HEK293 (cell line): Measurements from ENCODE around the gene CYTIP.

Source experiments
- CTCF ChIA-PET: fragments of 350-600 bp; formaldehyde crosslinking; extraction: SDS; loops from one replicate; lab custom pipeline; 2021; ENCODE audit warnings: antibody characterized with exemption; lab: Yijun Ruan, JAX
- POLR2A ChIA-PET: fragments of 300-600 bp; formaldehyde crosslinking; extraction: SDS; loops from one replicate; lab custom pipeline; 2020; ENCODE audit warnings: antibody characterized with exemption, inconsistent platforms; lab: Yijun Ruan, JAX
- H3K27ac ChIP-seq: fragments of 200-500 bp; sonication (Bioruptor generic); 2 replicates; pipeline ENCODE4 v1.5.1; 2014; ENCODE audit warnings: low read depth, low read length, control low read depth, inconsistent platforms; ENCODE audit errors: extremely low read depth
- H3K36me3 ChIP-seq, 2 experiments: fragments of 200-500 bp in 1 of 2; sonication (Bioruptor generic) in 1 of 2; 1 replicate in 1 of 2; 2 replicates in 1 of 2; pipeline ENCODE4 v1.5.1; 2014 to 2017; ENCODE audit warnings: inconsistent platforms in 2 of 2, low read length in 2 of 2; ENCODE audit not compliant: control insufficient read depth in 2 of 2, insufficient read depth in 1 of 2
- H3K4me1 ChIP-seq: fragments of 200-500 bp; sonication (Bioruptor generic); 2 replicates; pipeline ENCODE4 v1.5.1; 2014; ENCODE audit warnings: mild to moderate bottlenecking, low read length, inconsistent platforms; ENCODE audit not compliant: control insufficient read depth, insufficient read depth
- H3K4me3 ChIP-seq: 2 replicates; pipeline ENCODE4 v1.5.1; 2011; ENCODE audit warnings: low read depth, mild to moderate bottlenecking, control low read depth, low read length, moderate library complexity
- H3K9me3 ChIP-seq: fragments of 200-500 bp; sonication (Bioruptor generic); 2 replicates; pipeline ENCODE4 v1.5.1; 2014; ENCODE audit warnings: low read depth, low read length, inconsistent platforms; ENCODE audit not compliant: control insufficient read depth, insufficient read depth
- BCL11A ChIP-seq: fragments of 450-650 bp; formaldehyde crosslinking; IDR thresholded peaks from 2 replicates; pipeline ENCODE4 v1.5.1; 2016; ENCODE audit warnings: low read depth, missing biosample characterization, missing genetic modification characterization
- FEZF1 ChIP-seq: fragments of 450-650 bp; formaldehyde crosslinking; IDR thresholded peaks from 2 replicates; pipeline ENCODE4 v1.5.1; 2016; ENCODE audit warnings: missing biosample characterization, missing genetic modification characterization
- KLF10 ChIP-seq: fragments of 450-650 bp; IDR thresholded peaks from 2 replicates; pipeline ENCODE4 v1.5.1; 2018; ENCODE audit warnings: missing biosample characterization, mild to moderate bottlenecking, missing genetic modification characterization
- KLF8 ChIP-seq: fragments of 450-650 bp; formaldehyde crosslinking; IDR thresholded peaks from 2 replicates; pipeline ENCODE4 v1.5.1; 2016; ENCODE audit warnings: missing biosample characterization, missing genetic modification characterization
- TRIM28 ChIP-seq: IDR thresholded peaks from 2 replicates; pipeline ENCODE4 v1.6.1; 2011; ENCODE audit warnings: low read length, control low read depth, borderline replicate concordance
- ZBTB7A ChIP-seq: fragments of 450-650 bp; formaldehyde crosslinking; IDR thresholded peaks from 2 replicates; pipeline ENCODE4 v1.5.1; 2016; ENCODE audit warnings: low read depth, missing biosample characterization, missing genetic modification characterization
- ZIC2 ChIP-seq: fragments of 450-650 bp; formaldehyde crosslinking; IDR thresholded peaks from 2 replicates; pipeline ENCODE4 v1.5.1; 2016; ENCODE audit warnings: missing biosample characterization, missing genetic modification characterization
- ZNF133 ChIP-seq: fragments of 450-650 bp; formaldehyde crosslinking; IDR thresholded peaks from 2 replicates; pipeline ENCODE4 v1.5.1; 2016; ENCODE audit warnings: missing biosample characterization, missing genetic modification characterization
- ZNF184 ChIP-seq: fragments of 450-650 bp; IDR thresholded peaks from 2 replicates; pipeline ENCODE4 v1.5.1; 2018; ENCODE audit warnings: missing biosample characterization, mild to moderate bottlenecking, missing genetic modification characterization
- ZNF214 ChIP-seq: fragments of 450-650 bp; formaldehyde crosslinking; IDR thresholded peaks from 2 replicates; pipeline ENCODE4 v1.5.1; 2017; ENCODE audit warnings: missing biosample characterization, mild to moderate bottlenecking, missing genetic modification characterization, borderline replicate concordance
- ZNF223 ChIP-seq: fragments of 450-650 bp; formaldehyde crosslinking; IDR thresholded peaks from 2 replicates; pipeline ENCODE4 v1.5.1; 2016; ENCODE audit warnings: missing biosample characterization, missing genetic modification characterization
- ZNF426 ChIP-seq: fragments of 450-650 bp; formaldehyde crosslinking; IDR thresholded peaks from 2 replicates; pipeline ENCODE4 v1.5.1; 2017; ENCODE audit warnings: missing biosample characterization, missing genetic modification characterization, mild to moderate bottlenecking, inconsistent platforms, moderate library complexity
- ZNF48 ChIP-seq: fragments of 450-650 bp; formaldehyde crosslinking; IDR thresholded peaks from 2 replicates; pipeline ENCODE4 v1.5.1; 2016; ENCODE audit warnings: missing biosample characterization, missing genetic modification characterization
- ZNF514 ChIP-seq: fragments of 450-650 bp; formaldehyde crosslinking; IDR thresholded peaks from 2 replicates; pipeline ENCODE4 v1.5.1; 2016; ENCODE audit warnings: missing biosample characterization, missing genetic modification characterization
- ZNF660 ChIP-seq: fragments of 450-650 bp; IDR thresholded peaks from 2 replicates; pipeline ENCODE4 v1.5.1; 2018; ENCODE audit warnings: missing biosample characterization, mild to moderate bottlenecking, missing genetic modification characterization
- ZNF701 ChIP-seq: fragments of 450-650 bp; formaldehyde crosslinking; IDR thresholded peaks from 2 replicates; pipeline ENCODE4 v1.5.1; 2016; ENCODE audit warnings: missing biosample characterization, missing genetic modification characterization
- TF ChIP-seq, protein P1 (sequence below): fragments of 450-650 bp; formaldehyde crosslinking; IDR thresholded peaks from 2 replicates; pipeline ENCODE4 v1.5.1; 2016; ENCODE audit warnings: missing biosample characterization, missing genetic modification characterization
- TF ChIP-seq, protein P2 (sequence below): fragments of 450-650 bp; formaldehyde crosslinking; IDR thresholded peaks from 2 replicates; pipeline ENCODE4 v1.5.1; 2016; ENCODE audit warnings: missing biosample characterization, missing genetic modification characterization
- TF ChIP-seq, protein P3 (sequence below): fragments of 450-650 bp; formaldehyde crosslinking; IDR thresholded peaks from 2 replicates; pipeline ENCODE4 v1.5.1; 2016; ENCODE audit warnings: missing biosample characterization, missing genetic modification characterization

Gene CYTIP

GRCh38 chr2:157427003-157427921 is 16.6 kb downstream of the CYTIP start:
- no peak overlapping the region for H3K27ac ChIP-seq
- no peak for TF ChIP-seq KLF8 (tag by site-specific recombination)
- TF ChIP-seq ZNF48 (tag by site-specific recombination), result no peak
- no peak for TF ChIP-seq ZNF214 (tag by site-specific recombination)
- TF ChIP-seq ZNF514 (tag by site-specific recombination), result no peak
- TF ChIP-seq ZNF426 (tag by site-specific recombination), result no peak
- TF ChIP-seq ZNF660 (tag by site-specific recombination), result no peak
- no peak for TF ChIP-seq ZNF701 (tag by site-specific recombination)
- no peak for TF ChIP-seq ZIC2 (tag by site-specific recombination)
- no peak for TF ChIP-seq ZNF184 (tag by site-specific recombination)
- TF ChIP-seq KLF10 (tag by site-specific recombination), result no peak
- TF ChIP-seq ZNF133 (tag by site-specific recombination), result no peak
- TF ChIP-seq BCL11A (tag by site-specific recombination), result no peak
- TF ChIP-seq, protein P1, sequence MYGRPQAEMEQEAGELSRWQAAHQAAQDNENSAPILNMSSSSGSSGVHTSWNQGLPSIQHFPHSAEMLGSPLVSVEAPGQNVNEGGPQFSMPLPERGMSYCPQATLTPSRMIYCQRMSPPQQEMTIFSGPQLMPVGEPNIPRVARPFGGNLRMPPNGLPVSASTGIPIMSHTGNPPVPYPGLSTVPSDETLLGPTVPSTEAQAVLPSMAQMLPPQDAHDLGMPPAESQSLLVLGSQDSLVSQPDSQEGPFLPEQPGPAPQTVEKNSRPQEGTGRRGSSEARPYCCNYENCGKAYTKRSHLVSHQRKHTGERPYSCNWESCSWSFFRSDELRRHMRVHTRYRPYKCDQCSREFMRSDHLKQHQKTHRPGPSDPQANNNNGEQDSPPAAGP (tag by site-specific recombination), result no peak
- TF ChIP-seq, protein P2, sequence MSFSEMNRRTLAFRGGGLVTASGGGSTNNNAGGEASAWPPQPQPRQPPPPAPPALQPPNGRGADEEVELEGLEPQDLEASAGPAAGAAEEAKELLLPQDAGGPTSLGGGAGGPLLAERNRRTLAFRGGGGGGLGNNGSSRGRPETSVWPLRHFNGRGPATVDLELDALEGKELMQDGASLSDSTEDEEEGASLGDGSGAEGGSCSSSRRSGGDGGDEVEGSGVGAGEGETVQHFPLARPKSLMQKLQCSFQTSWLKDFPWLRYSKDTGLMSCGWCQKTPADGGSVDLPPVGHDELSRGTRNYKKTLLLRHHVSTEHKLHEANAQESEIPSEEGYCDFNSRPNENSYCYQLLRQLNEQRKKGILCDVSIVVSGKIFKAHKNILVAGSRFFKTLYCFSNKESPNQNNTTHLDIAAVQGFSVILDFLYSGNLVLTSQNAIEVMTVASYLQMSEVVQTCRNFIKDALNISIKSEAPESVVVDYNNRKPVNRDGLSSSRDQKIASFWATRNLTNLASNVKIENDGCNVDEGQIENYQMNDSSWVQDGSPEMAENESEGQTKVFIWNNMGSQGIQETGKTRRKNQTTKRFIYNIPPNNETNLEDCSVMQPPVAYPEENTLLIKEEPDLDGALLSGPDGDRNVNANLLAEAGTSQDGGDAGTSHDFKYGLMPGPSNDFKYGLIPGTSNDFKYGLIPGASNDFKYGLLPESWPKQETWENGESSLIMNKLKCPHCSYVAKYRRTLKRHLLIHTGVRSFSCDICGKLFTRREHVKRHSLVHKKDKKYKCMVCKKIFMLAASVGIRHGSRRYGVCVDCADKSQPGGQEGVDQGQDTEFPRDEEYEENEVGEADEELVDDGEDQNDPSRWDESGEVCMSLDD (tag by site-specific recombination), result no peak
- no peak for TF ChIP-seq ZBTB7A (tag by site-specific recombination)
- CTCF ChIA-PET, result interaction anchor here (0.6 kb wide), 1 partner anchor 71 kb away, joined by 5 read pairs; no protein-coding TSS in a partner anchor
- no peaks in the 10 kb centered on the region for H3K36me3 ChIP-seq
- H3K9me3 ChIP-seq, result no peaks in the 10 kb centered on the region
- no peak overlapping the region for H3K4me3 ChIP-seq
- H3K4me1 ChIP-seq, result no peaks in the 10 kb centered on the region
- POLR2A ChIA-PET, result no interaction called here

DNA sequence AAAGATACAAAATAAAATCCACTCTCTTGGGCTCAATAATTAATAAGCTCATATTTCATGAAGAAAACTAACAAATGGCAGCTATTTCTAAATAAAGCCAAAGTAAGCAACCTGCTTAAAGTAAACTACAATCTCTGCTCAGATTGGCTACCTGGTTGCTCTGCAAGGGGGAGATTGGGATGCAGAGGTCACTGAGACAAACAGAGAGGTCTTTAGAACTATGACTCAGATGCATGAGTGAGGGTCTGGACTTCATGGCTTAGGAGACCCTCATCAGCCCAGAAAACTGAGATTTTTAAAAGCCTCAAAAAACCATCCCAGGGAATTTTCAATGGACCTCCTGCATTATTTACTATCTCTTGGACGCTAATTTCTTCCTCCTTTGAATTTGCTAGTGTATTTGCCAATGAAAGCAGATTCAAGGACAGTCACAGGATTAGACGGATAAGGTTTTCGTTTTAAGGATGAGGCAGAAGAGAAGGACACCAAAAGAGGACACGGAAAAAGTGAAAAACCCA is 17.4 kb downstream of the CYTIP start:
- POLR2A ChIA-PET, result no interaction called here
- CTCF ChIA-PET, result interaction anchor here (0.6 kb wide), 1 partner anchor 71 kb away, joined by 5 read pairs; no protein-coding TSS in a partner anchor
- H3K27ac ChIP-seq, result no peak overlapping the region
- H3K36me3 ChIP-seq, result no peaks in the 10 kb centered on the region
- no peak overlapping the region for H3K4me3 ChIP-seq
- no peak for TF ChIP-seq TRIM28
- TF ChIP-seq ZNF223 (tag by site-specific recombination), result no peak
- TF ChIP-seq, protein P3, sequence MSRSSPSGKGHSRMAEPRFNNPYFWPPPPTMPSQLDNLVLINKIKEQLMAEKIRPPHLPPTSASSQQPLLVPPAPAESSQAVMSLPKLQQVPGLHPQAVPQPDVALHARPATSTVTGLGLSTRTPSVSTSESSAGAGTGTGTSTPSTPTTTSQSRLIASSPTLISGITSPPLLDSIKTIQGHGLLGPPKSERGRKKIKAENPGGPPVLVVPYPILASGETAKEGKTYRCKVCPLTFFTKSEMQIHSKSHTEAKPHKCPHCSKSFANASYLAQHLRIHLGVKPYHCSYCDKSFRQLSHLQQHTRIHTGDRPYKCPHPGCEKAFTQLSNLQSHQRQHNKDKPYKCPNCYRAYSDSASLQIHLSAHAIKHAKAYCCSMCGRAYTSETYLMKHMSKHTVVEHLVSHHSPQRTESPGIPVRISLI (tag by site-specific recombination), result no peak
- TF ChIP-seq FEZF1 (tag by site-specific recombination), result no peak
- no peak for TF ChIP-seq ZNF214 (tag by site-specific recombination)
- H3K9me3 ChIP-seq, result no peaks in the 10 kb centered on the region
- H3K4me1 ChIP-seq, result no peaks in the 10 kb centered on the region
